ENCODE data around the gene PTPRQ. TPM values are rescaled to one million over a fixed set of nuclear protein-coding genes. Genes with fewer than 3 reads are reported as not detected.

PTPRQ gene
- total RNA-seq, 1 experiment from 2014 or later = not detected

- Mint-ChIP-seq H3K27ac (ENCODE audit: unreplicated experiment) (no peak overlapping the region), H3K4me1 (ENCODE audit: low read depth, unreplicated experiment) (no peaks in the 10 kb centered on the region), H3K36me3 (ENCODE audit: insufficient read depth, unreplicated experiment) (no peaks in the 10 kb centered on the region), H3K9me3 (ENCODE audit: low read depth, unreplicated experiment) (no peaks in the 10 kb centered on the region), H3K4me3 (ENCODE audit: low read depth, unreplicated experiment) (no peak overlapping the region), H3K27me3 (ENCODE audit: unreplicated experiment) (no peaks in the 10 kb centered on the region)
- intact Hi-C loops (cut with micrococcal nuclease; ENCODE audit: unreplicated experiment) = no loop called here
- no TSS peak for BruUV-seq (replicated peaks)
- TF ChIP-seq, protein P1, sequence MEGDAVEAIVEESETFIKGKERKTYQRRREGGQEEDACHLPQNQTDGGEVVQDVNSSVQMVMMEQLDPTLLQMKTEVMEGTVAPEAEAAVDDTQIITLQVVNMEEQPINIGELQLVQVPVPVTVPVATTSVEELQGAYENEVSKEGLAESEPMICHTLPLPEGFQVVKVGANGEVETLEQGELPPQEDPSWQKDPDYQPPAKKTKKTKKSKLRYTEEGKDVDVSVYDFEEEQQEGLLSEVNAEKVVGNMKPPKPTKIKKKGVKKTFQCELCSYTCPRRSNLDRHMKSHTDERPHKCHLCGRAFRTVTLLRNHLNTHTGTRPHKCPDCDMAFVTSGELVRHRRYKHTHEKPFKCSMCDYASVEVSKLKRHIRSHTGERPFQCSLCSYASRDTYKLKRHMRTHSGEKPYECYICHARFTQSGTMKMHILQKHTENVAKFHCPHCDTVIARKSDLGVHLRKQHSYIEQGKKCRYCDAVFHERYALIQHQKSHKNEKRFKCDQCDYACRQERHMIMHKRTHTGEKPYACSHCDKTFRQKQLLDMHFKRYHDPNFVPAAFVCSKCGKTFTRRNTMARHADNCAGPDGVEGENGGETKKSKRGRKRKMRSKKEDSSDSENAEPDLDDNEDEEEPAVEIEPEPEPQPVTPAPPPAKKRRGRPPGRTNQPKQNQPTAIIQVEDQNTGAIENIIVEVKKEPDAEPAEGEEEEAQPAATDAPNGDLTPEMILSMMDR (IDR thresholded peaks at IDR 0.05; ENCODE audit: unreplicated experiment) = no peak
- DNase-seq = no peak
- CTCF ChIA-PET = interaction anchor here (0.6 kb wide), 2 partner anchors 63 to 345 kb away, joined by 3 read pairs; no protein-coding TSS in a partner anchor
These were observed 50.8 kb downstream of the PTPRQ start for GRCh38 chr12:80494836-80495235.

GRCh38 chr12:80498059-80498728 is 54.2 kb downstream of the PTPRQ start:
- Mint-ChIP-seq H3K27me3 (ENCODE audit: unreplicated experiment) (no peaks in the 10 kb centered on the region), H3K27ac (ENCODE audit: unreplicated experiment) (no peak overlapping the region), H3K4me1 (ENCODE audit: low read depth, unreplicated experiment) (no peaks in the 10 kb centered on the region), H3K9me3 (ENCODE audit: low read depth, unreplicated experiment) (no peaks in the 10 kb centered on the region), H3K36me3 (ENCODE audit: insufficient read depth, unreplicated experiment) (no peaks in the 10 kb centered on the region), H3K4me3 (ENCODE audit: low read depth, unreplicated experiment) (no peak overlapping the region)
- intact Hi-C loops (cut with micrococcal nuclease; ENCODE audit: unreplicated experiment) = no loop called here
- TF ChIP-seq, protein P1 (IDR thresholded peaks at IDR 0.05; ENCODE audit: unreplicated experiment) = no peak
- BruUV-seq (replicated peaks) = no TSS peak
- CTCF ChIA-PET = no interaction called here
- DNase-seq = no peak

- Mint-ChIP-seq H3K36me3 (ENCODE audit: insufficient read depth, unreplicated experiment) (no peaks in the 10 kb centered on the region), H3K4me1 (ENCODE audit: low read depth, unreplicated experiment) (no peaks in the 10 kb centered on the region), H3K4me3 (ENCODE audit: low read depth, unreplicated experiment) (no peak overlapping the region), H3K27ac (ENCODE audit: unreplicated experiment) (no peak overlapping the region), H3K27me3 (ENCODE audit: unreplicated experiment) (no peaks in the 10 kb centered on the region), H3K9me3 (ENCODE audit: low read depth, unreplicated experiment) (no peaks in the 10 kb centered on the region)
- DNase-seq = no peak
- intact Hi-C loops (cut with micrococcal nuclease; ENCODE audit: unreplicated experiment) = no loop called here
- no TSS peak for BruUV-seq (replicated peaks)
- TF ChIP-seq, protein P1 (IDR thresholded peaks at IDR 0.05; ENCODE audit: unreplicated experiment) = no peak
- CTCF ChIA-PET = no interaction called here
These were observed 60.5 kb downstream of the PTPRQ start for GRCh38 chr12:80504389-80505163.

DNA sequence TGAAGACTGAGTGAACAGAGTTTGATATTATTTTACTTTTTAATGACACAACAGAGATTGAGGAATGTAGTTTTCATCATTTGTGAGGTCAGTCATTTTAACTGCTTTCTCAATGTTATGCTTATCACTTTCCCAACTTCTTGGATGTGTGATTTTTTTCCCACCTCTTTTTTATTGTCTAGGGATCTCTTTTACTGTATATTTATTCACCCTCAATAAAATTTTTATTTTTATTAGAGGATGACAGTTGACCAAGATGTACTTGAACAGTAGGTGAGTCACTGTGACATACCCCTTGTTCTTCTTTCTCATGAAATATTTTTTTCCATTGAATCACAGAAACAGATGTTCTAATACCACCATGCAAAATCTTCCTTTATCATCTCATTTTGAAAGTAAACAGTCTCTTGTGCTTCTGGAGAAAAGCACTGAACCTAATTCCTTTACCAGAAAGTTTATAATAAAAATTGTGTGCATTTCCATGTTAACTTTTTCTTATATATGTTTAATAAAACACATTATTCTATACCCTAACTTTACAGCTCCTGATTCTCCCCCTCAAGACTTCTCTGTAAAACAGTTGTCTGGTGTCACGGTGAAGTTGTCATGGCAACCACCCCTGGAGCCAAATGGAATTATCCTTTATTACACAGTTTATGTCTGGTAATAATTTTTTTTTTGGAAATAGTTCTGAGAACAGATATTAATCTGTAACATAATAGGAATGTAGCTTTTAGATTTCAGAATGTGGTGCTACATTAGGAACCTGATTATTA is 65.9 kb downstream of the PTPRQ start:
- H3K4me3 Mint-ChIP-seq (ENCODE audit: low read depth, unreplicated experiment) = no peak overlapping the region
- H3K36me3 Mint-ChIP-seq (ENCODE audit: insufficient read depth, unreplicated experiment) = no peaks in the 10 kb centered on the region
- no peaks in the 10 kb centered on the region for H3K4me1 Mint-ChIP-seq (ENCODE audit: low read depth, unreplicated experiment)
- TF ChIP-seq, protein P1 (IDR thresholded peaks at IDR 0.05; ENCODE audit: unreplicated experiment) = no peak
- no peak overlapping the region for H3K27ac Mint-ChIP-seq (ENCODE audit: unreplicated experiment)
- BruUV-seq (replicated peaks) = no TSS peak
- CTCF ChIA-PET = no interaction called here
- intact Hi-C loops (cut with micrococcal nuclease; ENCODE audit: unreplicated experiment) = no loop called here
- H3K27me3 Mint-ChIP-seq (ENCODE audit: unreplicated experiment) = no peaks in the 10 kb centered on the region
- H3K9me3 Mint-ChIP-seq (ENCODE audit: low read depth, unreplicated experiment) = no peaks in the 10 kb centered on the region
- no peak for DNase-seq
